ENCODE data around the gene WWTR1.

GRCh38 chr3:149596134-149596770 lies 61.6 kb downstream of the WWTR1 start:
- TF ChIP-seq CTCF (IDR thresholded peaks at IDR 0.05) (no peak), POLR2A (IDR thresholded peaks at IDR 0.05) (no peak)

Measured in uterus (tissue), 2 donors.